NCI-H2227 treated with DMSO at 0.1 percent for 48 hours (cell line): Measurements from ENCODE around the gene COL4A2.
"Not testable (repeated sequence)": the region's sequence is repeated elsewhere in the genome, so short reads cannot be mapped to it uniquely, and the experiment has no call there.

ENCODE experiments used
- DNase-seq: peaks from one replicate; lab custom pipeline; 2025; lab: John Stamatoyannopoulos, UW

The COL4A2 gene

GRCh38 chr13:110518226-110518525 lies 211.1 kb downstream of the COL4A2 start:
- DNase-seq = no peak

GRCh38 chr13:110518571-110518970 lies 211.5 kb downstream of the COL4A2 start:
- no peak for DNase-seq

DNA sequence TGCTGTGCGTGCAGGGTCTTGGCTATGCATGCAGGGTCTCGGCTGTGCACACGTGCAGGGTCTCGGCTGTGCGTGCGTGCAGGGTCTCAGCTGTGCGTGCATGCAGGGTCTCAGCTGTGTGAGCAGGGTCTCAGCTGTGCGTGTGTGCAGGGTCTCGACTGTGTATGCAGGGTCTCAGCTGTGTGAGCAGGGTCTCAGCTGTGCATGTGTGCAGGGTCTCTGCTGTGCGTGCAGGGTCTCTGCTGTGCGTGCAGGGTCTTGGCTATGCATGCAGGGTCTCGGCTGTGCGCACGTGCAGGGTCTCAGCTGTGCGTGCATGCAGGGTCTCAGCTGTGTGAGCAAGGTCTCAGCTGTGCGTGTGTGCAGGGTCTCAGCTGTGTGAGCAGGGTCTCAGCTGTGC lies 212.0 kb downstream of the COL4A2 start:
- DNase-seq = no peak

DNA sequence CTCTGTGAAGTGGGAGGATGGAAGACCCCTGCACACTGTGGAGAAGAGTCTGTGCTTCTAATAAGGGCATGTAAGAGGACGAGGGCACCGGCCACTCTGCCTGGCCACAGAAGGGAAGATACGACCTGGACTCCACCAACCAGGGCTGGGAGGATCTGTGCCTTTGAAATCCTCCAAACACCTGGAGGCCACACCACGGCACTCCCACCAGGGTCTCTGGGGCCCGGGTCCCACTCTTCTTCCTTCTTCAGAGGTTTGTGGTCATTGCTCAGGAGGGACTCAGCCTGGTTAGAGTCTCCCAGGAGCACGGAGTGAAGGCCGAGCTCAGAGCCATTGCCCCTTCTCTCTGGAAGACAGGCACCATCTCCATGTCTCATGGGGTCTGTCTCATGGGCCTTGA lies 212.4 kb downstream of the COL4A2 start:
- DNase-seq = no peak

GRCh38 chr13:110520431-110521295 lies 213.6 kb downstream of the COL4A2 start:
- DNase-seq = no peak

- DNase-seq = no peak
Measured at GRCh38 chr13:110521296-110521680, 214.2 kb downstream of the COL4A2 start.

DNA sequence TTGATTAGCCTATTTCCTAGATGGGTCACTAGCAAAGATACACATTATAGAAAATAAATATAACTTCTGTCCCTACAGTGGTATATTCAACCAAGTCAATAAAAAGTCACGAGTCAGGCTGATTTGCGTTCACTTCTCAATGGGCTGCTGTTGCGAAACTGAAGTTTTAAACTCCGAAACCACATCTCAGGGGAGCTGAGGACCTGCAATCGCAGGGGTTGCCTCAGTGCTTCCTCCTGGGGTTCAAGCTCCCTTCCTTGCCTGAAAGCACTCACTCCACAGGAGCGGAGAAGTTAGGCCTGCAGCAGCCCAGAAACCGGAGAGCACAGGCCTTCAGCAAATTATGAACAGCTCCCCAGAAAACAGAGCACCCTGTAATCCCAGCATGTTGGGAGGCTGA lies 214.9 kb downstream of the COL4A2 start:
- no peak for DNase-seq

DNA sequence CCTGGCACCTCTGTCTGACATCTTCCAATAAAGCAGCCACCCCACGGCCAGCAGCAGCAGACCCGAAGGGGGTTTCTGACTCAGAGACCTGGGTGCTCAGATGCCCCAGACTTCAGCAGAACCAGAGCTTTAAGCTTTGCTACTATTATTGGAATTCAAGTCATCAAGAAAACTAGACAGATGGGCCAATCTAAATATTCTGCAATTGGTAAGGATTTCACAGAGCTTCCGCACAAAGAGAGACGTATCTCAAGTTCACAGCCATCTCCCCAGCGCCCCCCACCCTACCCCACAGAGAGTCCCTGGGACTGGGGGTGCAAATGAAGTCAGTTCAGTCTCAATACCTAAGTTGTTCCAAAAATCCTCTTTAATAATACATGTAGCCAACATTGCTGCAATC lies 215.6 kb downstream of the COL4A2 start:
- DNase-seq = no peak

DNA sequence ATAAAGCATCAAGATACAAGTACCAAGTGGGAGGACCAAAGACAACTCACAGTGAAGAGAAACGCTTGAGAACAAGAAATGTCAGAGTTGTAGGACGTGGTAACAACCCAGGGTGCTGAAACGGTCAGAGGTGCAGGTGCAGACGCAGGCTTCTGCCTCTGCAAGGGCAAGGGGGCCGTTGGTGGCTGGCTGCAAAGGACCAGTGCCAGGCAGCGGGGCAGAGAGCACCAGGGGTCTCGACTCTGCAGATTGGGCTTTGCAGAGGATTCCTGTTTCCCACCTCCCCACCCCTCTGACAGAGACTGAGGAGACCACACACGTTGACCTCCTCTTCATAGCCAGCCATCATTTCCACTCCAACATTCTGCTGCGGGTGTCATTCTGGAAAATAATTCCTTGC lies 216.1 kb downstream of the COL4A2 start:
- no peak for DNase-seq

DNA sequence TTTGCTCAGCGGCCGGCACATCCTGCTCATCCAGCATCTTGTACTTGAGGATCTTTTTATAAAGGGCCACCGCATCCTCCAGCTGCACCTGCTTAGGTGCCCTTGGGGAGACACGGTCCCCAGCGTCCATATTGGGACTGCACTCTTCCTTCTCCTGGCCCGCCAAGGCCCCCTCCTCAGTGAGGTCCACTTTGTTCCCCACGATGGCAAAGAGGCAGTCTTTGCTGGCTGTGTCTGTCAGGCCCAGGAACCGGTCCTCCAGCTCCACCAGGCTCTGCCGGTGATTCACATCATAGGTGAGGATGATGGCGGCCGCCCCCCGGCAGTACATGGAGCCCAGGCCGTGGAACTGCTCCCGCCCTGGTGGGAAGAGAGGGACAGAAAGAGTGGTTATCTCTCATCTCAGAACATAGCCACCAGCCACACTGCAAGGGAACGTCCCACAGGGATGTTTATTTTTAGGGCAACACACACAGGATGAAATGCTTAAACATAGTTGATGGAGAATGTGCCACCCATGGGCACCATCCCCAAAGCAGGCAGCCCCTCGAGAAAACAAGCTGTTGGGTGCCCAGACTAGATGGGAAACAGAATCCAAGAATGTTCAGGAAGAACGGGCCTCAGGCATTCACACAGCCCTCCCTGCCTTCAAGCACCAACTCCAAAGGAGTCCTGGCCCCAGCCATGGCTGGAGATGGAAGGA lies 216.9 kb downstream of the COL4A2 start:
- DNase-seq = no peak

DNA sequence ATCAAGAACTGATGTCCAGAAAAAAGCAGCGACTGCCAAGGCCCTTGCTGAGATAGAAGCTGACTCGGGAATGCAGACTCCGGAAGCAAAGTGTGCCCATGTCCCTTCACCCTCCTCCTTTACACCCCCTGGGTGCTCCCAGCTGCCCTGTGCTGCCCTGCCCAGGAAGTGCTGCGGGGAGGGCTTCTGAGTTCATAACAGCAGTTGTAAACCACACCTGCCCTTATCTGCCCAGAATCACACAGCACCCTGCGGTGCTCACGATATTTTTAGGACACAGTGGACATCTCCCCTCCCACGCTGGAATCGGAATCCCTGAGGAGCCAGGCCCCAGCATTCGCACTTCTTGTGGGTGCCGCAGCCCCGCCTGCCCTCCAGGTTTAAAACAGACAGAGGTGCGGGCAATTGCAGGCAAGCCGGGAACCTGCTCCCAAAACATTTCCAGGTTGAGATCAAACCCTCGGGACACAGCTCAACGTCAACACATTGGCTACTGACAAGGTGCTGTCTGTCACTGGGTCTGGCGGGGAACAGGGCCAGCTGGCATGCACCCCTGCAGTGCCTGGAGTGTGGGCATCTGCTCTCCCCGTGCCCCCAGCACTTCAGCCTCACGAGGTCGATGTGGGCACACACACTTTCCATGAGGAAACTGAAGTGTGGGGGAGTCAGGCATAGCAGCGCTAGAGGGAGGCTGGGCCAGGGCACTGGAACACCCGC lies 217.6 kb downstream of the COL4A2 start:
- DNase-seq = no peak

DNA sequence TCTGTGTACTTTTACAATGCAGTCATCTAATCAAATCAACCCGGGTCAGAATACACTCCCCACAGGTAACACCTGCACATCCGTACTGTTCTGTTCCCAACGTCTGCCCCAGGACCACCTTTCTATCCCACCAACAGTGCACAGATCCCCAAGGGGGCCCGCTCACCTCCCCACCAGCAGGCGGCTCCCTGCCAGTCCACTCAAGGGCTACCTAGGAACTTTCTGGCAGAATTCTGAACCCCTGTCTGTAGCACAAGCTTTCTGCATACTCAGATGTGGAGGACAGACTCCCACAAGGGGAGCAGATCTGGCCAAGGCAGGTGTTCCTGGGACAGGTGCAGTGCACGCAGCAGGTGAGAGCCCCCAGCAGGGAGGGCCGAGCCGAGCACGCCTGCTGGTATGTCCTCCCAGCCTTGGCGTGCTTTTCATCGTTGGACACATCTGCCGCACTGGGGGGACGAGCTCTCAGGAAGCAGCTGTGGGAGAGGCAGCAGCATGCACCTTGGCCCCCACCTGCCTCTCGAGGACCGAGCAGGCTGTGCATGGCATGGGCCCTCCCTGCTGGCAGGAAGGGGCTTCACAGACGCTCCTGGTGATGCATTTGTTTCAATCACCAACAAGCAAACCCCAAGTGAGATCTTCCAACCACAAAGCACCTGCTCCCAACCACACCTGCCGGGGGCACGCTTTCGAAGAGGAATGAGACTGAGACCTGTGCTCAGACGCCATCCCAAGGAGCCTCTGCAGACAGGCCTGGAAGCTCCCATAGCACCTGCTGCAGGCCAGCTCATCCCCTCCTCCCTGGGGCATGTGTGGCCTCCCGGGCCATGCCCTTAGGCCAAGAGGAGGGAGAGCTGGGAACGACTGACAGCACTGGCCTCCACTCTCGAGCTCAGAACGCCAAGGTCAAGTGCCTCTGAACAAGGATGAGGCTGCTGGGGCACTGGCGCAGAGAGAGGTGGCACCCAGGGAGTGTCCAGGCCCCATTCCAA lies 218.5 kb downstream of the COL4A2 start:
- DNase-seq = no peak

DNA sequence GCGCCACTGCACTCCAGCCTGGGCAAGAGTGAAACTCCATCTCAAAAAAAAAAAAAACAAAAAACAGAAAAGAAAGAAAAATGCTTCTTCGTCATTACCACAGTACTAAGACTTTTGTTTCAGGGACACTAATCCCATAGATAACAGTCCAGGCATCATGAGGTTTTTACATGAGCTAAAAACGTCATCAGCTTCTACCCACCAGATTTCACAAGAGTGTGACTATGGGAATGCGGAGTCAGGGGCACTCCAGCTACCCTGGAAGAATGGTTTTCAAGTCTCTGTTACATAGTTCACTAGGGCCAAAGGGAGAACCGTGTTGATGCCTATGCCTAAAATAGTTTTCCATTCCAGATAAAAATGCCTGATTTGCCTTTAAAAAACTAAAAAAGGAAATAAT lies 221.3 kb downstream of the COL4A2 start:
- no peak for DNase-seq

GRCh38 chr13:110528911-110529310 lies 221.8 kb downstream of the COL4A2 start:
- DNase-seq = no peak

GRCh38 chr13:110529522-110530311 lies 222.6 kb downstream of the COL4A2 start:
- DNase-seq = no peak

- DNase-seq = no peak
Measured at GRCh38 chr13:110531100-110531499, 224.0 kb downstream of the COL4A2 start.

DNA sequence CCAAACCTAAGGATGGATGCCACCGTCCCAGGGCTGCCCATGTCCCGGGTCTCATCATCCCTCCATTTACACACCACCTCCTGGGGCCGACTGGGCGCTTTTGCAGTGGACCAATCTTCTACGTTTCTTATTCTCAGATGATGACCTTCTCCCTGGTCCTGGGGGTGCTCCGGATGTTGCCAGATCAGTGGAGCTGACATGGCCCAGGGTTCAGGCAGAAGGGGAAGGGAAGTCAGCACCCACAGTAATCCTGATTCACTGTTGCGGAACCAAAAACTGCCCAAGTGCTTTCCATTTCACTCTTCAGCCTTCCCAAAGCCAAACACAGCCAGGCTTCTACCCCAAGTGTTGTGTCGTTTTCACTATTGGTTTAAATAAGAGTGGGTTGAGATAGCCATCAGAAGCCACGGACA lies 224.6 kb downstream of the COL4A2 start:
- no peak for DNase-seq

DNA sequence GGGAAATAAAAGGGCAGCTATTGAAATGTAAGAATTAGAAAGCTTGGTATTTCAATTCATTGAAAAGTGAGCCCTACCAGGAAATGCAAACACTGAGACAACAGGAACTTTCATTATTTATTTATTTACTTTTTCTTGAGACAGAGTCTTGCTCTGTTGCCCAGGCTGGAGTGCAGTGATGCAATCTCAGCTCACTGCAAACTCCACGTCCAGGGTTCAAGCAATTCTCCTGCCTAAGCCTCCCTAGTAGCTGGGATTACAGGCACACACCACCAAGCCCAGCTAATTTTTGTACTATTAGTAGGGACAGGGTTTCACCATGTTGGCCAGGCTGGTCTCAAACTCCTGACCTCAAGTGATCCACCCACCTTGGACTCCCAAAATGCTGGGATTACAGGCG lies 225.2 kb downstream of the COL4A2 start:
- DNase-seq = not testable (repeated sequence)

DNA sequence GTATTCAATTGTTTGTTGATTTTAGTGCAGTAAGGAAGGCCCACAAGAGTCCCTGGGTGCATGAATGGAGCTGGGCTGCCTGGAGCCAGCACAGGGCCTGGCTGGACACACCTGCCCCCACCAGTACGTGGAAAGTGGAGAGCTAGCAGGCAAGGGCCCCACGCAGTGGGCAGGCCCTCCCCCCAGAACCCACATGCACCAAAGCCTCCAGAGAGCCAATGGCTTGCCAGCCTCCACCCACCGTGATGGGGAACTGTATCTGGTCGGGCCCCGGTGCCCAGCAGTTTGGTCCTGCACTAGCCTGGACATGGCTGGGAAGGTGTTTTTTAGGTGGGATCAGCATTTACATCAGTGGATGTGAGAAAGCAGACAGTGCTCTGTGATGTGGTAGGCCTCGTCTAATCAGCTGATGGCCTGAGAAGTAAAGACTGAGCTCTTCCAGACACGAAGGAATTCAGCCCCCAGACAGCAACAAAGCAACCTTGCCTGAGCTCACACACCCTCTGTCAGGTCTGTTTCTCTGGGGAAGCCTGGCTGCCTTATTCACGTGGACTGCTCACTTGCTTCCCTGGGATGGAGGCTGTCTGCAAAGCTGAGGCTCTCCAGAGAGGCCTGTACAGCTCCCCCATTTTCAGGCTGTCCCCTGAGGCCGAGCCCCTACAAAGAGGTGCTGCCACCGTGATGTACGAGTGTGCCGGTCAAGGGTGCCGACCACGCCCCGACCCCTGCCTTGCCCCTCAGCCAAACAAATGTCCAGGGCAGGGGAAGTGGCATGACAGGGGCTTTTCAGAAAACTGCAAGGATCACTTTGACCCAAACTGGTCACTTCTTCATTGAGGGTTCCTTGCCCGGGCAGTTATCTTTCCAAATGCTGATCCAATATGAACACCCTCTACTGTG lies 226.9 kb downstream of the COL4A2 start:
- DNase-seq = no peak

DNA sequence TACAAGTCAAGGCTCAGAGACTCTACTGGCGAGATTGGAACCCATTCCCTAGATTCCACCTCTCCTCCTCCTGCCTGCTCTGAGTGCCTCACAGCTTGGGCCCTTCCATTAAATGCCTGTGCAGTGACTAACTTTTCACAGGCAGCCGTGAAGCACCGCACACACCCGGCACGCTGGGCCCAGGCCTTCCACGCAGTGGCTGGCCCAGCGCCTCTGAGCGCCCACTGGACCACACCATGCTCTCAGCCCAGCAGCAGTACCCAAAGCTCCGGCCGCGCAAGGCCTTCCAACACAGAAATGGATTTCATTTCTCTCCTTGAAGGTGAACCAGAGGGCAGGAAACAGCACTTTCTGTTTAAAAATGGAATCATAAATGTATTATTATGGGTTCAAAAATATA lies 228.4 kb downstream of the COL4A2 start:
- DNase-seq = no peak
